ENCODE data around the gene HOXB1. TPM values are rescaled to one million over a fixed set of nuclear protein-coding genes. Genes with fewer than 3 reads are reported as not detected.

Gene HOXB1
- total RNA-seq, result not detected

DNA sequence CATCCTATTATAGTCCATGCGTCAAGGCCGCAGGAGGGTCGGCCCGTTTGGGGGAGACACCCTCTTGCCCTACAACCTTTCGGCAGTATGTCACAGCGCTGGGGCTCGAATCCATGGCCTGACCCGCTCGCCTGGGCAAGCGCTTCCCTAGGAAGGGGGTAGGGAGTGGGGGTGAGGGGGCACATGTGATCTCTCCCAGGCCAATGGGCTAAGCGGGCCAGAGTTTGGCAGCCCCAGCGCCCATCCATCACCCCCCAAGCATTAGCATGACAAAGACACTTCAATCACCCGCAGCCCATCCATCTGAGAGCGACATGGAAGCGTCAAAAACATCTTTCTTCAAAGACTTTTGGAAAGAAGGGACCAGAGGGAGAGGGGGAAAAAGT lies at the start of gene HOXB1:
Gene HOXB1 (minus strand): TSS at position 125 of the 386 bp plus-strand sequence. CDS start 107 bp downstream, at position 18.
- no peaks in the 10 kb centered on the region for H3K36me3 ChIP-seq
- H3K4me1 ChIP-seq, result no peaks in the 10 kb centered on the region
- H3K27me3 ChIP-seq, result peaks cover 14% of the 10 kb centered on the region
- 100% methylated on average over 2 of the region's 15 CpGs; no CpG with 5 or more reads in 1 of the 2 donors for WGBS, 2 donors (ENCODE audit: low coverage in 1 of 2)
- H3K4me3 ChIP-seq, result no peak within 1 kb of the TSS
- no peaks in the 10 kb centered on the region for H3K9me3 ChIP-seq
- TF ChIP-seq, protein P1, sequence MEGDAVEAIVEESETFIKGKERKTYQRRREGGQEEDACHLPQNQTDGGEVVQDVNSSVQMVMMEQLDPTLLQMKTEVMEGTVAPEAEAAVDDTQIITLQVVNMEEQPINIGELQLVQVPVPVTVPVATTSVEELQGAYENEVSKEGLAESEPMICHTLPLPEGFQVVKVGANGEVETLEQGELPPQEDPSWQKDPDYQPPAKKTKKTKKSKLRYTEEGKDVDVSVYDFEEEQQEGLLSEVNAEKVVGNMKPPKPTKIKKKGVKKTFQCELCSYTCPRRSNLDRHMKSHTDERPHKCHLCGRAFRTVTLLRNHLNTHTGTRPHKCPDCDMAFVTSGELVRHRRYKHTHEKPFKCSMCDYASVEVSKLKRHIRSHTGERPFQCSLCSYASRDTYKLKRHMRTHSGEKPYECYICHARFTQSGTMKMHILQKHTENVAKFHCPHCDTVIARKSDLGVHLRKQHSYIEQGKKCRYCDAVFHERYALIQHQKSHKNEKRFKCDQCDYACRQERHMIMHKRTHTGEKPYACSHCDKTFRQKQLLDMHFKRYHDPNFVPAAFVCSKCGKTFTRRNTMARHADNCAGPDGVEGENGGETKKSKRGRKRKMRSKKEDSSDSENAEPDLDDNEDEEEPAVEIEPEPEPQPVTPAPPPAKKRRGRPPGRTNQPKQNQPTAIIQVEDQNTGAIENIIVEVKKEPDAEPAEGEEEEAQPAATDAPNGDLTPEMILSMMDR (IDR thresholded peaks at IDR 0.05), result no peak
- TF ChIP-seq POLR2A (IDR thresholded peaks at IDR 0.05) (no peak), EP300 (IDR thresholded peaks at IDR 0.05) (no peak), POLR2AphosphoS5 (IDR thresholded peaks at IDR 0.05) (no peak)
- ATAC-seq, result no peak
- H3K27ac ChIP-seq, result no peak within 1 kb of the TSS

DNA sequence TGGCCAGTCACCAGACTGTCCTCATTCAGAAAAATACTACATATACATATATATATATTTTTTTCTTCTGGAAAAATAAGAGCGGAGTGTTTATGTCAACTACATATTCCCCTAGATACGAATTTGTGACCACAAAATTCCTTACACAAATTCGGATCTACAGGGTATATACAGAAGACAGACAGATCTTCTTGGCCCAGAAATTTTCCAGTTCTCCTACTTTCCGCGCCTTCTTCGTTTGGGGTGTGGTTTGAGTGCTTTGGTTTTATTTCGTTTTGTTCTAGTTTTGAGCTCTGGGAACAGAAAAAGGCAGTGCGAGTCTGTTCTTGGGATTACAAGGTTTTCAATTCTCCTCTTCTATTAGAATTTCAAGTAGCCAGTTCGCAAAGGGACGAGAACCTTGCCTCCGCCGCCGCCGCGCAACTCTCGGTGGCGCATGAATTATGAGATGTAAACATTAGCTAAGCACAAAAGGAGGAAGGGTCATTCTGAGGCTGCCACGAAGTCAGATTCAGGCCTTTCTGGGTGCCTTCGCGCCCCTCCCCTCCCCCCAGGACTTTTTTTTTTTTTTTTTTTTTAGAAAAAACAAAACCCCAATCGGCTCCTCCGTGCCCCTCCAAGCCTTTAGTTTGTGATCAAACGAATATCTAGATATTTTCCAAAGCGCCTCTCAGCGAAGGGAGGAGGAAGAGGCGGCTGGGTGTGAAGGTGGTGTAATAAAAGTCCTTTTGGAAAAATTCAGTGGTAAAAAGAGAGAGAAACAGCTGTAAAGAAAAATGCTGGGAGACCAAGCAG lies 49.1 kb upstream of the HOXB1 start:
- peak overlapping the region in 1 of 2 donors; percentile 81 for H3K4me3 ChIP-seq
- H3K9me3 ChIP-seq, result no peaks in the 10 kb centered on the region
- TF ChIP-seq POLR2AphosphoS5 (IDR thresholded peaks at IDR 0.05) (peak; percentile 81), EP300 (IDR thresholded peaks at IDR 0.05) (no peak)
- WGBS, 2 donors (ENCODE audit: low coverage in 1 of 2), result 59 to 67% methylated on average over 8 to 23 of the region's 26 CpGs
- ATAC-seq, result no peak
- no peaks in the 10 kb centered on the region for H3K36me3 ChIP-seq
- H3K4me1 ChIP-seq, result peaks cover 7 to 85% (median 8%) of the 10 kb centered on the region in 3 donors
- H3K27ac ChIP-seq, result peak overlapping the region; percentile 91 to 98 (median 96)
- H3K27me3 ChIP-seq, result no peaks in the 10 kb centered on the region

DNA sequence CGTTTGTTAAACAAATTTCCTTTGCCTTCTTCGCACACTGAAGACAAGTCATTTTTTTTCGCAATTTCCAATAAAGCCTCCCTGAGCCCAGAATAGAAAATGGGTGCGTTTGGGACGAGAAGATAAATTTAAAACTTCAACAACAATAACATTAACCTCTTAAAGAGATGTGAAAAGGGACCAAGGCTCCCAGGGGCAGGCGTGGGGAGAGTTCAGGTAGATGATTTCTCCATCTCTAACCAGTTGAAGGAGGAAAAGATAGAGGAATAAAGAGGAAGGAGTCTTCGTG lies 48.6 kb upstream of the HOXB1 start:
- Histone ChIP-seq H3K36me3 (no peaks in the 10 kb centered on the region), H3K27me3 (no peaks in the 10 kb centered on the region), H3K27ac (peak overlapping the region; percentile 96 to 98 (median 97)), H3K4me3 (peak overlapping the region in 1 of 2 donors; percentile 81), H3K9me3 (no peaks in the 10 kb centered on the region), H3K4me1 (peaks cover 7 to 85% (median 8%) of the 10 kb centered on the region in 3 donors)
- no peak for ATAC-seq
- 47 to 60% methylated on average over 7 of the region's 7 CpGs for WGBS, 2 donors (ENCODE audit: low coverage in 1 of 2)
- no peak for TF ChIP-seq EP300 (IDR thresholded peaks at IDR 0.05)
- TF ChIP-seq POLR2A (IDR thresholded peaks at IDR 0.05), result no peak
- TF ChIP-seq, protein P1 (IDR thresholded peaks at IDR 0.05), result no peak
- no peak for TF ChIP-seq POLR2AphosphoS5 (IDR thresholded peaks at IDR 0.05)

DNA sequence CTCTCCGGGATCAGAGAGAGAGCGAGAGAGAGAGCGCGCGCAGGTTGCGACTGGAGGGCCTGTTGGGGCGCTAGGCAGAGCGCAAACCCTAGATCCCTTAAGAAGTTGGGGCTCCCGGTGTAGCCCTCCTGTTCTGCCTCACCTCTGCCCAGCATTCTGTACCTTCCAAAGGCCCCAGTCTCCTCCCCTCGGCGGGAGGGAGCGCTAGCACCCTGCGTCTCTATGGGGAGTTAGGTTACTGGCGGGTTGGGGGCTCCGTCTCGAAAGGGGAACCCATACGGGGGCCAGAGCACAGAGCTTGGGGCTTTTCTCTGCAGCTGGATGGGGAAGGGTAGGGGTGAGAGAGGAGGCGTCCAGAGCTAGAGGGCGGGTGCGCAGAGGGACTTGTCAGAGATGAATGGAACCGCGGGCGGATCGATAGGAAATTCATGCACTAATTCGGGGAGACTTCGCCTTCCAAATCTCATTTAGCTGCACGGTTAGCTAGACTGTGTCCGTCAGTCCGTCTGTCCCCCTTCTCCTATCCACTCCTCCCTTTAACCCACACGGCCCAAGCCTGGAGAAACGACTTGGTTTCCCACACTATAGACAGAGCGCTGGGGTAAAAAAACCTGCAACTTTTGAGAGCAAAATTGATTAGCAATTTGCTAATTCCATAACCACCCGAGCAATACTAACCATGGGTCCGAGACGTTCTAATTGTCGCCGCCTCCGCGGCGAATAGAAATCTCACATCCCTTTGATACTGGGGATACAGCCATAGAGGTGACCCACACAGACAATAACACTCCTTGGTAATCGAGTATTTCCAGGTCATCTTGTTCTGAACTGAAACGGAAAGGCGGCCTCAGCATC lies 48.0 kb upstream of the HOXB1 start:
- WGBS, 2 donors (ENCODE audit: low coverage in 1 of 2), result 23 to 41% methylated on average over 21 to 22 of the region's 43 CpGs
- H3K27me3 ChIP-seq, result no peaks in the 10 kb centered on the region
- no peaks in the 10 kb centered on the region for H3K9me3 ChIP-seq
- H3K4me1 ChIP-seq, result peaks cover 7 to 85% (median 8%) of the 10 kb centered on the region in 3 donors
- no peak for ATAC-seq
- peak overlapping the region; percentile 97 to 98 (median 97) for H3K27ac ChIP-seq
- no peaks in the 10 kb centered on the region for H3K36me3 ChIP-seq
- TF ChIP-seq POLR2AphosphoS5 (IDR thresholded peaks at IDR 0.05), result no peak
- TF ChIP-seq EP300 (IDR thresholded peaks at IDR 0.05), result no peak
- TF ChIP-seq POLR2A (IDR thresholded peaks at IDR 0.05), result no peak
- TF ChIP-seq, protein P1 (IDR thresholded peaks at IDR 0.05), result no peak
- H3K4me3 ChIP-seq, result peak overlapping the region; percentile 66 to 81

DNA sequence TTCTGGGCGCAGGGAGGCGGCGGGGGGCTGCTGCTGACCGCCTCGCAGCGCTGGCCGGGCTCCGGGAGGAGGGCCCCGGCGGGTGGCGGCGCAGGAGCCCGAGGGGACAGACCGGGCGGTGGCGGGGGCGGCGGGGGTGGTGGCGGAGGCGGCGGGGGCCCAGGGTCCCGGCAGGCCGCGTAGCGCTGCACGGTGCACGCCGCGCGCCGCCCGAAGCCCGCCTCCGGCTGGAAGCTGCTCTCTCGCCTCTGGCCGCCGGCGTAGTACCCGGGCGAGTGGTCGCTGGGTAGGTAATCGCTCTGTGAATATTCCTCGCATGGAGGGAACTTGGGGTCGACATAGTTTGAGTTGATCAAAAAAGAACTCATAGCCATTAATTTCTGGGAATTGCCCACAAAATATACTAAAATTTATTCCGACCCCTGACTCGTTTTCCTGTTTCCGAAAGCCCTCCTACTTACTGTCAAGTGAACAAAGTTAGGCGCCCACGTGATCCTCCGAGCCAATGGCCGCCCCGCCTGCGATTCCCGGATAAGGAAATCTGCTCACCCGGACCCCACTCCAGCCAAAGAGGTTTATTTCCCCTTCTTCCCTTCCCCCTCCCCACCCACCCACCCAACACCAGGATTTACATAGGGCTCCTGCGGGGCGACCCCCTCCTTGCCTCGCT lies 47.3 kb upstream of the HOXB1 start, which contains the start of gene HOXB4:
Gene HOXB4 (minus strand): TSS at position 405 of the 670 bp plus-strand sequence. CDS start 31 bp downstream, at position 374.
- Histone ChIP-seq H3K4me3 (peak within 1 kb of the TSS; percentile 66 to 81), H3K9me3 (no peaks in the 10 kb centered on the region), H3K27me3 (no peaks in the 10 kb centered on the region), H3K27ac (peak within 1 kb of the TSS; percentile 97 to 98 (median 97)), H3K4me1 (peaks cover 7 to 85% (median 8%) of the 10 kb centered on the region in 3 donors), H3K36me3 (no peaks in the 10 kb centered on the region)
- WGBS, 2 donors (ENCODE audit: low coverage in 1 of 2), result 0 to 1% methylated on average over 11 of the region's 58 CpGs
- TF ChIP-seq POLR2A (IDR thresholded peaks at IDR 0.05) (no peak), POLR2AphosphoS5 (IDR thresholded peaks at IDR 0.05) (peak; percentile 36), EP300 (IDR thresholded peaks at IDR 0.05) (no peak)
- TF ChIP-seq, protein P1 (IDR thresholded peaks at IDR 0.05), result no peak
- ATAC-seq, result peak; percentile 66
